ENCODE data around the gene MYH11. TPM values are rescaled to one million over a fixed set of nuclear protein-coding genes. Genes with fewer than 3 reads are reported as not detected.
"Not testable (repeated sequence)": the region's sequence is repeated elsewhere in the genome, so short reads cannot be mapped to it uniquely, and the experiment has no call there.

Gene MYH11
- total RNA-seq, 1 experiment from 2014 or later = not detected

- TF ChIP-seq, protein P1, sequence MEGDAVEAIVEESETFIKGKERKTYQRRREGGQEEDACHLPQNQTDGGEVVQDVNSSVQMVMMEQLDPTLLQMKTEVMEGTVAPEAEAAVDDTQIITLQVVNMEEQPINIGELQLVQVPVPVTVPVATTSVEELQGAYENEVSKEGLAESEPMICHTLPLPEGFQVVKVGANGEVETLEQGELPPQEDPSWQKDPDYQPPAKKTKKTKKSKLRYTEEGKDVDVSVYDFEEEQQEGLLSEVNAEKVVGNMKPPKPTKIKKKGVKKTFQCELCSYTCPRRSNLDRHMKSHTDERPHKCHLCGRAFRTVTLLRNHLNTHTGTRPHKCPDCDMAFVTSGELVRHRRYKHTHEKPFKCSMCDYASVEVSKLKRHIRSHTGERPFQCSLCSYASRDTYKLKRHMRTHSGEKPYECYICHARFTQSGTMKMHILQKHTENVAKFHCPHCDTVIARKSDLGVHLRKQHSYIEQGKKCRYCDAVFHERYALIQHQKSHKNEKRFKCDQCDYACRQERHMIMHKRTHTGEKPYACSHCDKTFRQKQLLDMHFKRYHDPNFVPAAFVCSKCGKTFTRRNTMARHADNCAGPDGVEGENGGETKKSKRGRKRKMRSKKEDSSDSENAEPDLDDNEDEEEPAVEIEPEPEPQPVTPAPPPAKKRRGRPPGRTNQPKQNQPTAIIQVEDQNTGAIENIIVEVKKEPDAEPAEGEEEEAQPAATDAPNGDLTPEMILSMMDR (conservative IDR thresholded peaks at IDR 0.05; ENCODE audit: low read depth, low read length) = no peak
- TF ChIP-seq EZH2 (IDR thresholded peaks at IDR 0.05; ENCODE audit: borderline replicate concordance, low read depth, low read length, poor library complexity, severe bottlenecking) = no peak
- Histone ChIP-seq H3K9me3 (ENCODE audit: low read depth, low read length, poor library complexity, severe bottlenecking) (no peaks in the 10 kb centered on the region), H3K4me1 (ENCODE audit: insufficient read depth, low read length, poor library complexity, severe bottlenecking) (peaks cover 19% of the 10 kb centered on the region)
Measured at GRCh38 chr16:15676506-15676905, 180.3 kb downstream of the MYH11 start.

DNA sequence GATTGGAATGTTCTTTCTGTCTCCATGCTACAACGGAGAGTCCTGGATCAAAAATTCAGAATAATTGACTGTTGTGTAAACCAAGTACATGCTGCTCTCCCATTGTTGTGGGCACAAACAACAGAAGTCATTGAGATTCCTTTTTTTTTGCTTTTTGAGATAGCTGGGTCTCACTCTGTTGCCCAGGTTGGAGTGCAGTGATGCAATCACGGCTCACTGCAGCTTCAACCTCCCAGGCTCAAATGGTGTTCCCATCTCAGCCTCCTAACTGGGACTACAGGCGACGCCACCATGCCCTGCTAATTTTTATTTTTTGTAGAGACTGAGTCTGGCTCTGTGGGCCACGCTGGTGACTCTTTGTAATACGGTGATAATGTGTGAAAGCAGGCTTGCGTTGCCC, 182.3 kb downstream of the MYH11 start:
- no peak for TF ChIP-seq EZH2 (IDR thresholded peaks at IDR 0.05; ENCODE audit: borderline replicate concordance, low read depth, low read length, poor library complexity, severe bottlenecking)
- TF ChIP-seq, protein P1 (conservative IDR thresholded peaks at IDR 0.05; ENCODE audit: low read depth, low read length) = no peak
- Histone ChIP-seq H3K36me3 (ENCODE audit: insufficient read depth, low read length, poor library complexity, severe bottlenecking) (peaks cover 34% of the 10 kb centered on the region), H3K4me3 (ENCODE audit: low read depth, low read length, poor library complexity, severe bottlenecking) (no peak overlapping the region), H3K9me3 (ENCODE audit: low read depth, low read length, poor library complexity, severe bottlenecking) (no peaks in the 10 kb centered on the region), H3K4me1 (ENCODE audit: insufficient read depth, low read length, poor library complexity, severe bottlenecking) (peaks cover 19% of the 10 kb centered on the region), H3K27ac (ENCODE audit: low read depth, low read length, poor library complexity, severe bottlenecking) (peak overlapping the region; percentile 30), H3K27me3 (replicated peaks; ENCODE audit: insufficient read depth, low read depth, low read length, poor library complexity) (no peaks in the 10 kb centered on the region)
- ChIA-PET POLR2A (ENCODE audit: low non-redundant PET) (no interaction called here), CTCF (no interaction called here)
- intact Hi-C loops (cut with micrococcal nuclease; ENCODE audit: unreplicated experiment) = no loop called here
- BruUV-seq (replicated peaks) = no TSS peak
- no peak for DNase-seq (ENCODE audit: low spot score)

More at GRCh38 chr16:15676506-15676905, 180.3 kb downstream of the MYH11 start:
- no peaks in the 10 kb centered on the region for H3K27me3 ChIP-seq (replicated peaks; ENCODE audit: insufficient read depth, low read depth, low read length, poor library complexity)
- peaks cover 46% of the 10 kb centered on the region for H3K36me3 ChIP-seq (ENCODE audit: insufficient read depth, low read length, poor library complexity, severe bottlenecking)
- ChIA-PET POLR2A (ENCODE audit: low non-redundant PET) (no interaction called here), CTCF (no interaction called here)
- no TSS peak for BruUV-seq (replicated peaks)
- intact Hi-C loops (cut with micrococcal nuclease; ENCODE audit: unreplicated experiment) = no loop called here
- no peak for DNase-seq (ENCODE audit: low spot score)
- no peak overlapping the region for H3K27ac ChIP-seq (ENCODE audit: low read depth, low read length, poor library complexity, severe bottlenecking)
- no peak overlapping the region for H3K4me3 ChIP-seq (ENCODE audit: low read depth, low read length, poor library complexity, severe bottlenecking)

- ChIA-PET CTCF (interaction anchor here (0.5 kb wide), 1 partner anchor 836 kb away, joined by 5 read pairs; no protein-coding TSS in a partner anchor), POLR2A (ENCODE audit: low non-redundant PET) (no interaction called here)
- no TSS peak for BruUV-seq (replicated peaks)
- DNase-seq (ENCODE audit: low spot score) = peak; percentile 93
- Histone ChIP-seq H3K9me3 (ENCODE audit: low read depth, low read length, poor library complexity, severe bottlenecking) (no peaks in the 10 kb centered on the region), H3K4me1 (ENCODE audit: insufficient read depth, low read length, poor library complexity, severe bottlenecking) (peaks cover 19% of the 10 kb centered on the region), H3K36me3 (ENCODE audit: insufficient read depth, low read length, poor library complexity, severe bottlenecking) (peaks cover 33% of the 10 kb centered on the region), H3K27ac (ENCODE audit: low read depth, low read length, poor library complexity, severe bottlenecking) (peak overlapping the region; percentile 53), H3K4me3 (ENCODE audit: low read depth, low read length, poor library complexity, severe bottlenecking) (no peak overlapping the region), H3K27me3 (replicated peaks; ENCODE audit: insufficient read depth, low read depth, low read length, poor library complexity) (no peaks in the 10 kb centered on the region)
- TF ChIP-seq EZH2 (IDR thresholded peaks at IDR 0.05; ENCODE audit: borderline replicate concordance, low read depth, low read length, poor library complexity, severe bottlenecking) = no peak
- TF ChIP-seq, protein P1 (conservative IDR thresholded peaks at IDR 0.05; ENCODE audit: low read depth, low read length) = no peak
- intact Hi-C loops (cut with micrococcal nuclease; ENCODE audit: unreplicated experiment) = no loop called here
Measured at GRCh38 chr16:15672514-15673167, 184.2 kb downstream of the MYH11 start.

DNA sequence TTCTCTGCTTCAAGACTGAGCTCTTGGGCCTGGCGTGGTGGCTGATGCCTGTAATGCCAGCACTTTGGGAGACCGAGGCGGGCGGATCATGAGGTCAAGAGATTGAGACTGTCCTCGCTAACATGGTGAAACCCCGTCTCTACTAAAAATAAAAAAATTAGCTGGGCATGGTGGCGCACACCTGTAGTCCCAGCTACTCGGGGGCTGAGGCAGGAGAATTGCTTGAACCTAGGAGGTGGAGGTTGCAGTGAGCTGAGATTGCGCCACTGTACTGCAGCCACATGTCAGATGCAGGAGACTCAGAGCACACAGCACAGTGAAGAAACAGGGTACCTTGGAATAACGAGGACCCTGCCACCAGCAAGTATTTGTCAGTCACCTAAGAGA, 184.7 kb downstream of the MYH11 start:
- DNase-seq (ENCODE audit: low spot score); H3K9me3 ChIP-seq (ENCODE audit: low read depth, low read length, poor library complexity, severe bottlenecking); POLR2A ChIA-PET (ENCODE audit: low non-redundant PET); BruUV-seq (replicated peaks); H3K27me3 ChIP-seq (replicated peaks; ENCODE audit: insufficient read depth, low read depth, low read length, poor library complexity); intact Hi-C loops (cut with micrococcal nuclease; ENCODE audit: unreplicated experiment); H3K4me3 ChIP-seq (ENCODE audit: low read depth, low read length, poor library complexity, severe bottlenecking): not testable (repeated sequence)
- peaks cover 33% of the 10 kb centered on the region for H3K36me3 ChIP-seq (ENCODE audit: insufficient read depth, low read length, poor library complexity, severe bottlenecking)
- H3K4me1 ChIP-seq (ENCODE audit: insufficient read depth, low read length, poor library complexity, severe bottlenecking) = peaks cover 19% of the 10 kb centered on the region
- CTCF ChIA-PET = interaction anchor here (0.5 kb wide), 1 partner anchor 835 kb away, joined by 5 read pairs; no protein-coding TSS in a partner anchor
- peak overlapping the region; percentile 53 for H3K27ac ChIP-seq (ENCODE audit: low read depth, low read length, poor library complexity, severe bottlenecking)

Data from A673 (cell line).